Endothelial cell of umbilical vein (primary cell): Measurements from ENCODE around the gene ITGA1. TPM values are rescaled to one million over a fixed set of nuclear protein-coding genes. Genes with fewer than 3 reads are reported as not detected.

Source experiments
- BruUV-seq: library from RNA; stranded (reverse); fragments of 400-500 nt; replicated peaks from 2 replicates; lab custom pipeline; 2021; lab: Mats Ljungman, UMichigan
- CTCF ChIA-PET: fragments of 300-600, 350-600 bp; sonication (Branson Sonifier 250); formaldehyde crosslinking; loops from one replicate; lab custom pipeline; 2021; ENCODE audit warnings: antibody characterized with exemption, inconsistent platforms; lab: Charles Lee
- POLR2A ChIA-PET: fragments of 300-600, 350-600 bp; sonication (Branson Sonifier 250); formaldehyde crosslinking; loops from one replicate; lab custom pipeline; 2021; ENCODE audit warnings: antibody characterized with exemption, inconsistent platforms; lab: Charles Lee
- DNase-seq: peaks from one replicate; pipeline ENCODE4 v3.0.0-alpha.2; 2011; ENCODE audit warnings: low read depth, low spot score
- FAIRE-seq: peaks from 2 replicates; lab custom pipeline; 2011; peaks lifted over from hg19 to GRCh38; lab: Jason Lieb, UNC
- H2AFZ ChIP-seq: 2 replicates; pipeline ENCODE4 v1.6.0; 2012; ENCODE audit warnings: low read depth, low read length, control low read depth, inconsistent platforms
- H3K27ac ChIP-seq: 2 replicates; pipeline ENCODE4 v1.5.1; 2011; ENCODE audit warnings: low read depth, mild to moderate bottlenecking, control low read depth, low read length, moderate library complexity; ENCODE audit not compliant: insufficient read depth
- H3K27me3 ChIP-seq, 2 experiments: 2 replicates each; pipeline versions ENCODE4 v1.6.0 to v1.6.1; 2011; ENCODE audit warnings: low read length in 2 of 2, mixed read lengths in 1 of 2; ENCODE audit not compliant: control insufficient read depth in 2 of 2, insufficient read depth in 2 of 2
- H3K36me3 ChIP-seq, 2 experiments: 2 replicates in 1 of 2; 3 replicates in 1 of 2; pipeline ENCODE4 v1.5.1; 2011; ENCODE audit warnings: low read length in 2 of 2, mild to moderate bottlenecking in 1 of 2, moderate library complexity in 1 of 2; ENCODE audit not compliant: control insufficient read depth in 2 of 2, insufficient read depth in 2 of 2; ENCODE audit errors: extremely low read depth in 1 of 2
- H3K4me1 ChIP-seq: 3 replicates; pipeline ENCODE4 v1.5.1; 2011; ENCODE audit warnings: mild to moderate bottlenecking, low read length; ENCODE audit not compliant: control insufficient read depth, insufficient read depth; ENCODE audit errors: extremely low read depth
- H3K4me2 ChIP-seq: 2 replicates; pipeline ENCODE4 v1.6.1; 2011; ENCODE audit warnings: low read length, control low read depth, mixed read lengths; ENCODE audit not compliant: insufficient read depth
- H3K4me3 ChIP-seq, 3 experiments: fragments of 200-600 bp in 1 of 3; sonication (generic), shearing (Covaris generic) in 1 of 3; replicated peaks in 1 of 3; 2 replicates each; pipeline ENCODE4 v1.5.1; 2011 to 2016; ENCODE audit warnings: control low read depth in 3 of 3, low read length in 3 of 3, mild to moderate bottlenecking in 2 of 3, inconsistent platforms in 1 of 3, low read depth in 1 of 3, moderate library complexity in 1 of 3; ENCODE audit not compliant: insufficient read depth in 1 of 3
- H3K79me2 ChIP-seq: 2 replicates; pipeline ENCODE4 v1.6.0; 2012; ENCODE audit warnings: low read length, inconsistent platforms; ENCODE audit not compliant: control insufficient read depth, insufficient read depth
- H3K9ac ChIP-seq: replicated peaks from 2 replicates; pipeline ENCODE3; 2011; ENCODE audit warnings: low read length, control low read depth; ENCODE audit not compliant: insufficient read depth; ENCODE audit errors: extremely low read depth
- H3K9me1 ChIP-seq: replicated peaks from 3 replicates; pipeline ENCODE4 v1.6.0; 2011; ENCODE audit warnings: mild to moderate bottlenecking, low read length; ENCODE audit not compliant: control insufficient read depth, insufficient read depth; ENCODE audit errors: extremely low read depth
- H3K9me3 ChIP-seq: replicated peaks from 2 replicates; pipeline ENCODE4 v1.5.1; 2012; ENCODE audit warnings: low read length, inconsistent platforms; ENCODE audit not compliant: control insufficient read depth, insufficient read depth
- H4K20me1 ChIP-seq: replicated peaks from 2 replicates; pipeline ENCODE3; 2011; ENCODE audit warnings: mild to moderate bottlenecking, low read length; ENCODE audit not compliant: control insufficient read depth, insufficient read depth; ENCODE audit errors: extremely low read depth
- CTCF ChIP-seq, 2 donors: IDR thresholded peaks; 1 replicate in 1 of 2; 2 replicates in 1 of 2; pipeline ENCODE4 v1.5.1; 2011; ENCODE audit warnings: low read length in 2 of 2, mild to moderate bottlenecking in 2 of 2, moderate library complexity in 2 of 2, control low read depth in 1 of 2, inconsistent platforms in 1 of 2, low read depth in 1 of 2; ENCODE audit not compliant: insufficient read depth in 1 of 2; ENCODE audit errors: extremely low read depth in 1 of 2
- EZH2 ChIP-seq: IDR thresholded peaks from 2 replicates; pipeline ENCODE4 v1.6.1; 2012; ENCODE audit warnings: borderline replicate concordance, low read depth, mild to moderate bottlenecking, moderate library complexity, low read length, inconsistent platforms; ENCODE audit not compliant: severe bottlenecking
- FOS ChIP-seq: IDR thresholded peaks from 2 replicates; pipeline ENCODE4 v1.6.1; 2011; ENCODE audit warnings: mild to moderate bottlenecking, low read length, moderate library complexity, borderline replicate concordance; ENCODE audit not compliant: insufficient read depth
- GATA2 ChIP-seq: IDR thresholded peaks from 2 replicates; pipeline ENCODE4 v1.7.0; 2011; ENCODE audit warnings: low read depth, mild to moderate bottlenecking, moderate library complexity, mixed read lengths, low read length; ENCODE audit not compliant: insufficient read length, insufficient read depth
- JUN ChIP-seq: IDR thresholded peaks from 2 replicates; pipeline ENCODE4 v1.6.1; 2011; ENCODE audit warnings: borderline replicate concordance, low read depth; ENCODE audit not compliant: insufficient read length, insufficient read depth
- MAX ChIP-seq: IDR thresholded peaks from 2 replicates; pipeline ENCODE4 v1.6.1; 2011; ENCODE audit not compliant: insufficient read depth, insufficient read length
- MYC ChIP-seq: IDR thresholded peaks from one replicate; pipeline ENCODE4 v1.6.1; 2011; ENCODE audit warnings: mild to moderate bottlenecking, low read depth, low read length
- POLR2A ChIP-seq: IDR thresholded peaks from 2 replicates; pipeline ENCODE4 v1.6.1; 2012; ENCODE audit warnings: low read depth, mild to moderate bottlenecking, control low read depth, low read length
- POLR2AphosphoS5 ChIP-seq: IDR thresholded peaks from 2 replicates; pipeline ENCODE4 v1.6.1; 2012; ENCODE audit warnings: low read depth, mild to moderate bottlenecking, control low read depth, low read length, moderate library complexity; ENCODE audit not compliant: insufficient read depth
- dilution Hi-C: fragments of 300-500 bp; cut with MboI; formaldehyde crosslinking; loops from one replicate; pipeline ENCODE4 v1.15.0; 2019; ENCODE audit warnings: low sequenced_read_pairs; ENCODE audit not compliant: extremely low pct_ligation_motif_present
- intact Hi-C: fragments of 100-400 bp; cut with micrococcal nuclease; formaldehyde crosslinking; loops from one replicate; pipeline ENCODE4 v1.10.0; 2022
- polyA plus RNA-seq, 4 experiments: library from polyadenylated mRNA; depleted of rRNA in 3 of 4; stranded (reverse) in 3 of 4; unstranded in 1 of 4; fragments of >200 nt; gene quantifications; 2 replicates each; pipeline versions ENCODE4 v1.2.1 to v1.2.3, GENCODE V29; 2011 to 2012; ENCODE audit warnings: missing spikeins in 1 of 4
- total RNA-seq: library from RNA; stranded (reverse); gene quantifications from 2 replicates; pipeline ENCODE4 v1.2.3, GENCODE V29; 2021

The ITGA1 gene
- total and polyA plus RNA-seq, 2 donors (not counting 3 experiments of a cell fraction or from before 2014, with no cell fraction given), result 0.65 to 1.9 TPM

- H3K4me2 ChIP-seq, result peak overlapping the region; percentile 5
- BruUV-seq, result no TSS peak
- FAIRE-seq, result no peak
- intact Hi-C loops (loop anchor here (2.0 kb wide), 1 partner anchor 44 kb away; no protein-coding TSS in a partner anchor), dilution Hi-C loops (no loop called here)
- H3K79me2 ChIP-seq, result no peaks in the 10 kb centered on the region
- ChIA-PET CTCF (interaction anchor here (0.6 kb wide), 1 partner anchor 1117 kb away, joined by 3 read pairs; no protein-coding TSS in a partner anchor), POLR2A (no interaction called here)
- no peak overlapping the region for H3K27ac ChIP-seq
- DNase-seq, result peak; percentile 68
- no peak overlapping the region for H2AFZ ChIP-seq
- H4K20me1 ChIP-seq, result no peaks in the 10 kb centered on the region
- no peaks in the 10 kb centered on the region for H3K9me3 ChIP-seq
- no peaks in the 10 kb centered on the region for H3K9me1 ChIP-seq
- no peak overlapping the region for H3K4me3 ChIP-seq
- TF ChIP-seq POLR2A, result no peak
- TF ChIP-seq GATA2, result no peak
- TF ChIP-seq CTCF (IDR thresholded peaks at IDR 0.05; ENCODE audit: extremely low read depth in 1 of 2, insufficient read depth in 1 of 2, low read depth in 1 of 2, low read length in 2 of 2), result no peak
- no peak for TF ChIP-seq JUN
- no peak overlapping the region for H3K9ac ChIP-seq
- no peaks in the 10 kb centered on the region for H3K27me3 ChIP-seq
- H3K36me3 ChIP-seq, result no peaks in the 10 kb centered on the region
- H3K4me1 ChIP-seq, result peaks cover 11% of the 10 kb centered on the region
These were observed 57.2 kb downstream of the ITGA1 start for GRCh38 chr5:52844885-52845284.

GRCh38 chr5:52846182-52846842, 58.6 kb downstream of the ITGA1 start:
- TF ChIP-seq CTCF (IDR thresholded peaks at IDR 0.05; ENCODE audit: extremely low read depth in 1 of 2, insufficient read depth in 1 of 2, low read depth in 1 of 2, low read length in 2 of 2) (no peak), JUN (no peak), GATA2 (no peak), POLR2AphosphoS5 (no peak), POLR2A (no peak), EZH2 (no peak), MAX (no peak), MYC (no peak), FOS (no peak)
- H3K4me1 ChIP-seq, result peaks cover 6% of the 10 kb centered on the region
- no peak overlapping the region for H3K4me3 ChIP-seq
- intact Hi-C loops, result no loop called here
- H2AFZ ChIP-seq, result no peak overlapping the region
- no peaks in the 10 kb centered on the region for H3K9me3 ChIP-seq
- BruUV-seq, result no TSS peak
- POLR2A ChIA-PET, result no interaction called here
- H3K4me2 ChIP-seq, result no peak overlapping the region
- no peaks in the 10 kb centered on the region for H3K9me1 ChIP-seq
- DNase-seq, result no peak
- no peaks in the 10 kb centered on the region for H4K20me1 ChIP-seq
- dilution Hi-C loops, result no loop called here
- no peaks in the 10 kb centered on the region for H3K79me2 ChIP-seq
- CTCF ChIA-PET, result no interaction called here
- H3K36me3 ChIP-seq, result no peaks in the 10 kb centered on the region
- H3K27ac ChIP-seq, result no peak overlapping the region
- H3K27me3 ChIP-seq, result no peaks in the 10 kb centered on the region
- H3K9ac ChIP-seq, result no peak overlapping the region
- FAIRE-seq, result no peak
